ENCODE results near the gene GNE.

DNA sequence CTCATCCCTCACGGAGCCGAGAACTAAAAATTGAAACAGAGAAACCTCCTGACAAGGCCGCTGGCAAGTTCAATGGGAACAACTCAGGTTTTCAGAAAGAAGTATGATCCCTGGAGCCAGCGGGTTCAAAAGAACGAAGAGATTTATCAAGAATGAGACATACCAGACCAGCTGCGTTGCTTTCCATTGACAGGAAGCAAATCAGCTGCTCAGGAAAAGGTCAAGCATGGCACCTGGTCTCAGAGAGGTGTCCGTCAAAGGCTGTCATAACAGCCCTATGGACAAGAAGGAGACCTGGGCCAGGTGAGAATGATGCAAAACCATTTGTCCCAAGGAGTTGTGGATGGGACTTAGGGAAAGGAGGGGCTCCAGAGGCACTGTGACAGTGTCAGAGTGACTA is 34.9 kb upstream of the GNE start:
- TF ChIP-seq SUZ12 (IDR thresholded peaks at IDR 0.05; ENCODE audit: low read length) (no peak), CEBPB (IDR thresholded peaks at IDR 0.05; ENCODE audit: low read depth, low read length) (no peak), POLR2A (IDR thresholded peaks at IDR 0.05; ENCODE audit: control extremely low read depth in 1 of 2, low read depth in 2 of 2, low read length in 2 of 2) (no peak), RBBP5 (IDR thresholded peaks at IDR 0.05; ENCODE audit: borderline replicate concordance, low read depth, low read length) (no peak), EP300 (IDR thresholded peaks at IDR 0.05; ENCODE audit: borderline replicate concordance in 1 of 2, low read depth in 2 of 2, low read length in 2 of 2) (no peak), RFX5 (IDR thresholded peaks at IDR 0.05; ENCODE audit: borderline replicate concordance, low read depth, low read length) (no peak), NANOG (IDR thresholded peaks at IDR 0.05; ENCODE audit: insufficient read depth, low read depth, low read length, poor library complexity, severe bottlenecking) (no peak), PHF8 (conservative IDR thresholded peaks at IDR 0.05; ENCODE audit: low read depth, low read length) (no peak), TEAD4 (IDR thresholded peaks at IDR 0.05; ENCODE audit: low read depth, low read length) (no peak), JUN (IDR thresholded peaks at IDR 0.05; ENCODE audit: low read depth, low read length) (no peak), RAD21 (IDR thresholded peaks at IDR 0.05 in 1 of 2, conservative IDR thresholded peaks at IDR 0.05 in 1 of 2; ENCODE audit: low read depth in 2 of 2, low read length in 2 of 2) (no peak), SIN3A (conservative IDR thresholded peaks at IDR 0.05 in 1 of 2, IDR thresholded peaks at IDR 0.05 in 1 of 2; ENCODE audit: low read depth in 1 of 2, low read length in 2 of 2) (no peak)
- TF ChIP-seq, protein P1, sequence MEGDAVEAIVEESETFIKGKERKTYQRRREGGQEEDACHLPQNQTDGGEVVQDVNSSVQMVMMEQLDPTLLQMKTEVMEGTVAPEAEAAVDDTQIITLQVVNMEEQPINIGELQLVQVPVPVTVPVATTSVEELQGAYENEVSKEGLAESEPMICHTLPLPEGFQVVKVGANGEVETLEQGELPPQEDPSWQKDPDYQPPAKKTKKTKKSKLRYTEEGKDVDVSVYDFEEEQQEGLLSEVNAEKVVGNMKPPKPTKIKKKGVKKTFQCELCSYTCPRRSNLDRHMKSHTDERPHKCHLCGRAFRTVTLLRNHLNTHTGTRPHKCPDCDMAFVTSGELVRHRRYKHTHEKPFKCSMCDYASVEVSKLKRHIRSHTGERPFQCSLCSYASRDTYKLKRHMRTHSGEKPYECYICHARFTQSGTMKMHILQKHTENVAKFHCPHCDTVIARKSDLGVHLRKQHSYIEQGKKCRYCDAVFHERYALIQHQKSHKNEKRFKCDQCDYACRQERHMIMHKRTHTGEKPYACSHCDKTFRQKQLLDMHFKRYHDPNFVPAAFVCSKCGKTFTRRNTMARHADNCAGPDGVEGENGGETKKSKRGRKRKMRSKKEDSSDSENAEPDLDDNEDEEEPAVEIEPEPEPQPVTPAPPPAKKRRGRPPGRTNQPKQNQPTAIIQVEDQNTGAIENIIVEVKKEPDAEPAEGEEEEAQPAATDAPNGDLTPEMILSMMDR (IDR thresholded peaks at IDR 0.05; ENCODE audit: control extremely low read depth in 1 of 3, insufficient read depth in 1 of 3, low read depth in 1 of 3, low read length in 3 of 3) = no peak
- TF ChIP-seq, protein P2, sequence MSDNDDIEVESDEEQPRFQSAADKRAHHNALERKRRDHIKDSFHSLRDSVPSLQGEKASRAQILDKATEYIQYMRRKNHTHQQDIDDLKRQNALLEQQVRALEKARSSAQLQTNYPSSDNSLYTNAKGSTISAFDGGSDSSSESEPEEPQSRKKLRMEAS (IDR thresholded peaks at IDR 0.05) = no peak

Measured in H1 (cell line).